HepG2 (cell line): ENCODE data around the gene BTAF1. TPM values are rescaled to one million over a fixed set of nuclear protein-coding genes. Genes with fewer than 3 reads are reported as not detected.

Experiments
- ATAC-seq: fragments of 200-7000 bp; cut with Tn5 transposase; 3 replicates; pipeline ENCODE4 v1.9.1; 2020; ENCODE audit warnings: mild to moderate bottlenecking, moderate library complexity
- BruUV-seq: library from RNA; stranded (reverse); fragments of 400-500 nt; replicated peaks from 2 replicates; lab custom pipeline; 2021; lab: Mats Ljungman, UMichigan
- CTCF ChIA-PET: fragments of 300-600 bp; formaldehyde crosslinking; extraction: SDS; loops from one replicate; lab custom pipeline; 2021; ENCODE audit warnings: low total read pairs, inconsistent platforms, low intra/inter-chr PET ratio; lab: Yijun Ruan, JAX
- POLR2A ChIA-PET: fragments of 350-600 bp; sonication (Branson Sonifier 250); formaldehyde crosslinking; loops from one replicate; lab custom pipeline; 2020; ENCODE audit warnings: antibody characterized with exemption, inconsistent platforms; lab: Yijun Ruan, JAX
- DNase-seq: peaks from one replicate; pipeline ENCODE4 v3.0.0-alpha.2; 2015; ENCODE audit warnings: low spot score
- FAIRE-seq: peaks from 3 replicates; lab custom pipeline; 2011; peaks lifted over from hg19 to GRCh38; lab: Jason Lieb, UNC
- H2AFZ ChIP-seq: one replicate; pipeline ENCODE4 v1.6.1; 2011; ENCODE audit warnings: low read length, inconsistent platforms
- H3K27ac ChIP-seq: fragments of 300-600 bp; 3 replicates; pipeline ENCODE4 v1.8.0; 2011; ENCODE audit warnings: mixed run types, mild to moderate bottlenecking, mixed read lengths, low read length, inconsistent platforms; ENCODE audit not compliant: insufficient read depth; ENCODE audit errors: extremely low read length
- H3K27me3 ChIP-seq, 2 experiments: fragments of 200-600 bp in 1 of 2; 2 replicates in 1 of 2; 3 replicates in 1 of 2; pipeline versions ENCODE4 v1.6.0 to v1.8.0; 2011; ENCODE audit warnings: low read length in 2 of 2, mild to moderate bottlenecking in 2 of 2, moderate library complexity in 2 of 2, inconsistent platforms in 1 of 2; ENCODE audit not compliant: insufficient read depth in 2 of 2, control insufficient read depth in 1 of 2
- H3K36me3 ChIP-seq, 2 experiments: fragments of 200-600 bp in 1 of 2; replicated peaks in 1 of 2; 2 replicates in 1 of 2; 3 replicates in 1 of 2; pipeline versions ENCODE4 v1.5.1 to v1.8.0; 2011; ENCODE audit warnings: low read length in 2 of 2, inconsistent platforms in 1 of 2; ENCODE audit not compliant: insufficient read depth in 2 of 2, control insufficient read depth in 1 of 2
- H3K4me1 ChIP-seq: 2 replicates; pipeline ENCODE4 v1.5.1; 2012; ENCODE audit warnings: low read length, inconsistent platforms; ENCODE audit not compliant: insufficient read depth
- H3K4me2 ChIP-seq: 2 replicates; pipeline ENCODE4 v1.6.0; 2011; ENCODE audit warnings: low read depth, low read length, inconsistent platforms
- H3K4me3 ChIP-seq, 3 experiments: fragments of 200-600 bp in 1 of 3; sonication (generic), shearing (Covaris generic) in 1 of 3; replicated peaks in 1 of 3; 2 replicates each; pipeline ENCODE4 v1.5.1; 2011 to 2016; ENCODE audit warnings: low read length in 3 of 3, inconsistent platforms in 2 of 3, low read depth in 2 of 3, mild to moderate bottlenecking in 2 of 3, control low read depth in 1 of 3, mixed read lengths in 1 of 3; ENCODE audit not compliant: insufficient read depth in 1 of 3
- H3K79me2 ChIP-seq: one replicate; pipeline ENCODE4 v1.6.1; 2011; ENCODE audit warnings: low read length, inconsistent platforms; ENCODE audit not compliant: insufficient read depth
- H3K9ac ChIP-seq: 2 replicates; pipeline ENCODE4 v1.6.0; 2011; ENCODE audit warnings: mild to moderate bottlenecking, low read depth, low read length, inconsistent platforms; ENCODE audit not compliant: insufficient read depth
- H3K9me3 ChIP-seq: 2 replicates; pipeline ENCODE4 v1.5.1; 2012; ENCODE audit warnings: mild to moderate bottlenecking, low read length
- H4K20me1 ChIP-seq: 2 replicates; pipeline ENCODE4 v1.6.0; 2011; ENCODE audit warnings: inconsistent platforms, mild to moderate bottlenecking, low read length, moderate library complexity; ENCODE audit not compliant: insufficient read depth
- CC2D1A ChIP-seq: sonication (generic); formaldehyde crosslinking; IDR thresholded peaks from 2 replicates; pipeline ENCODE4 v1.8.1; 2023; ENCODE audit warnings: mild to moderate bottlenecking, missing genetic modification reagents
- CHCHD3 ChIP-seq: sonication (generic); formaldehyde crosslinking; IDR thresholded peaks from 2 replicates; pipeline ENCODE4 v1.8.0; 2022; ENCODE audit warnings: mild to moderate bottlenecking, missing genetic modification reagents, moderate library complexity
- SNAPC2 ChIP-seq: sonication (generic); formaldehyde crosslinking; IDR thresholded peaks from 2 replicates; pipeline ENCODE4 v1.8.1; 2022; ENCODE audit warnings: mild to moderate bottlenecking, missing genetic modification reagents
- STAG1 ChIP-seq: sonication (generic); formaldehyde crosslinking; IDR thresholded peaks from 2 replicates; pipeline ENCODE4 v1.4.0; 2020; ENCODE audit warnings: missing genetic modification reagents
- U2AF1 ChIP-seq: fragments of 200-400 bp; formaldehyde crosslinking; optimal IDR thresholded peaks from 2 replicates; pipeline ENCODE3; 2017; ENCODE audit warnings: mild to moderate bottlenecking, low read depth, low read length
- ZBTB7B ChIP-seq: sonication (generic); formaldehyde crosslinking; IDR thresholded peaks from 2 replicates; pipeline ENCODE4 v1.4.0; 2020; ENCODE audit warnings: missing genetic modification reagents
- ZNF629 ChIP-seq: sonication (generic); formaldehyde crosslinking; conservative IDR thresholded peaks from 2 replicates; pipeline ENCODE4 v1.5.0; 2020; ENCODE audit warnings: missing genetic modification reagents
- WGBS: methylation state at CpG from one replicate; pipeline ENCODE4 v1.1.6; 2017; ENCODE audit warnings: low lambda C conversion rate; 5-methylcytosine and 5-hydroxymethylcytosine counted together
- in situ Hi-C: cut with HindIII; loops from 2 replicates; pipeline ENCODE4 v1.10.0; 2017; ENCODE audit warnings: low pct_unique_long_range_greater_than_20kb; ENCODE audit not compliant: extremely low pct_ligation_motif_present
- intact Hi-C: fragments of 100-400 bp; cut with micrococcal nuclease; formaldehyde crosslinking; loops from one replicate; pipeline ENCODE4 v1.10.0; 2022; ENCODE audit not compliant: unreplicated experiment
- polyA plus RNA-seq, 8 experiments: library from polyadenylated mRNA; depleted of rRNA in 3 of 8; stranded (reverse) in 7 of 8; unstranded in 1 of 8; fragments of >200 nt; fragmentation: Illumina TruSeq in 4 of 8; extraction: Trizol in 4 of 8; gene quantifications; 2 replicates each; pipeline versions ENCODE4 v1.2.1 to v1.2.3, GENCODE V29; 2011 to 2016; ENCODE audit warnings: low read depth in 4 of 8, missing spikeins in 1 of 8, mixed read lengths in 1 of 8; ENCODE audit not compliant: insufficient read depth in 1 of 8
- total RNA-seq, 5 experiments: library from RNA; depleted of rRNA; stranded (reverse); fragments of >200 nt; fragmentation: Illumina TruSeq; extraction: Trizol; gene quantifications; 2 replicates each; pipeline ENCODE4 v1.2.3, GENCODE V29; 2016; ENCODE audit warnings: low read depth in 1 of 5
- TF ChIP-seq, protein P1 (sequence below): sonication (generic); formaldehyde crosslinking; IDR thresholded peaks from 2 replicates; pipeline ENCODE4 v1.4.0; 2020; ENCODE audit warnings: missing genetic modification reagents, borderline replicate concordance
- TF ChIP-seq, protein P2 (sequence below): sonication (generic); formaldehyde crosslinking; IDR thresholded peaks from 2 replicates; pipeline ENCODE4 v1.4.0; 2020; ENCODE audit warnings: missing genetic modification reagents
- TF ChIP-seq, protein P3 (sequence below): sonication (generic); formaldehyde crosslinking; IDR thresholded peaks from 2 replicates; pipeline ENCODE4 v1.5.0; 2020; ENCODE audit warnings: missing genetic modification reagents, mild to moderate bottlenecking, borderline replicate concordance
- TF ChIP-seq, protein P4 (sequence below): sonication (generic); formaldehyde crosslinking; IDR thresholded peaks from 2 replicates; pipeline ENCODE4 v1.8.1; 2023; ENCODE audit warnings: missing genetic modification reagents, mild to moderate bottlenecking, borderline replicate concordance

Gene BTAF1
- total and polyA plus RNA-seq, 2 of the 13 experiments (the other 11 are each of a cell fraction or from before 2014, with no cell fraction given) = 38.6 to 54.1 TPM

DNA sequence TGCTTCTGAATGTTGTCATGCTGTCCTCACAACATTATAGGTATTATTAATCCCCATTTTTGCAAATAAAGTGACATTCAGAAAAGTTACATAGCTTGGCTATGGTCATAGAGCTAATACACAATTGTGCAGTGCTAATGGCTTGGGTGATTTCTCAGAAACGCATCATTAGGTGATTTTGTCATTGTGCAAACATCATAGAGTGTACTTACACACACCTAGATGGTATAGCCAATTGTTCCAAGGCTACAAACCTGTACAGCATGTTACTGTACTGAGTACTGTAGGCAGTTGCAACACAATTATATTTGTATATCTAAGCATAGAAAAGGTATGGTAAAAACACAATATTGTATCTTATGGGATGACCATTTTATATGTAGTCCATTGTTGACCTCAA is 91.0 kb downstream of the BTAF1 start:
- TF ChIP-seq ZNF629 (no peak), CHCHD3 (CRISPR knock-in tag) (no peak), ZBTB7B (CRISPR knock-in tag) (no peak), STAG1 (no peak), SNAPC2 (CRISPR knock-in tag) (no peak), U2AF1 (no peak), CC2D1A (CRISPR knock-in tag) (no peak)
- TF ChIP-seq, protein P1, sequence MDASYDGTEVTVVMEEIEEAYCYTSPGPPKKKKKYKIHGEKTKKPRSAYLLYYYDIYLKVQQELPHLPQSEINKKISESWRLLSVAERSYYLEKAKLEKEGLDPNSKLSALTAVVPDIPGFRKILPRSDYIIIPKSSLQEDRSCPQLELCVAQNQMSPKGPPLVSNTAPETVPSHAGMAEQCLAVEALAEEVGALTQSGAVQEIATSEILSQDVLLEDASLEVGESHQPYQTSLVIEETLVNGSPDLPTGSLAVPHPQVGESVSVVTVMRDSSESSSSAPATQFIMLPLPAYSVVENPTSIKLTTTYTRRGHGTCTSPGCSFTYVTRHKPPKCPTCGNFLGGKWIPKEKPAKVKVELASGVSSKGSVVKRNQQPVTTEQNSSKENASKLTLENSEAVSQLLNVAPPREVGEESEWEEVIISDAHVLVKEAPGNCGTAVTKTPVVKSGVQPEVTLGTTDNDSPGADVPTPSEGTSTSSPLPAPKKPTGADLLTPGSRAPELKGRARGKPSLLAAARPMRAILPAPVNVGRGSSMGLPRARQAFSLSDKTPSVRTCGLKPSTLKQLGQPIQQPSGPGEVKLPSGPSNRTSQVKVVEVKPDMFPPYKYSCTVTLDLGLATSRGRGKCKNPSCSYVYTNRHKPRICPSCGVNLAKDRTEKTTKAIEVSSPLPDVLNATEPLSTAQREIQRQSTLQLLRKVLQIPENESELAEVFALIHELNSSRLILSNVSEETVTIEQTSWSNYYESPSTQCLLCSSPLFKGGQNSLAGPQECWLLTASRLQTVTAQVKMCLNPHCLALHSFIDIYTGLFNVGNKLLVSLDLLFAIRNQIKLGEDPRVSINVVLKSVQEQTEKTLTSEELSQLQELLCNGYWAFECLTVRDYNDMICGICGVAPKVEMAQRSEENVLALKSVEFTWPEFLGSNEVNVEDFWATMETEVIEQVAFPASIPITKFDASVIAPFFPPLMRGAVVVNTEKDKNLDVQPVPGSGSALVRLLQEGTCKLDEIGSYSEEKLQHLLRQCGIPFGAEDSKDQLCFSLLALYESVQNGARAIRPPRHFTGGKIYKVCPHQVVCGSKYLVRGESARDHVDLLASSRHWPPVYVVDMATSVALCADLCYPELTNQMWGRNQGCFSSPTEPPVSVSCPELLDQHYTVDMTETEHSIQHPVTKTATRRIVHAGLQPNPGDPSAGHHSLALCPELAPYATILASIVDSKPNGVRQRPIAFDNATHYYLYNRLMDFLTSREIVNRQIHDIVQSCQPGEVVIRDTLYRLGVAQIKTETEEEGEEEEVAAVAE (CRISPR knock-in tag) = no peak
- TF ChIP-seq, protein P2, sequence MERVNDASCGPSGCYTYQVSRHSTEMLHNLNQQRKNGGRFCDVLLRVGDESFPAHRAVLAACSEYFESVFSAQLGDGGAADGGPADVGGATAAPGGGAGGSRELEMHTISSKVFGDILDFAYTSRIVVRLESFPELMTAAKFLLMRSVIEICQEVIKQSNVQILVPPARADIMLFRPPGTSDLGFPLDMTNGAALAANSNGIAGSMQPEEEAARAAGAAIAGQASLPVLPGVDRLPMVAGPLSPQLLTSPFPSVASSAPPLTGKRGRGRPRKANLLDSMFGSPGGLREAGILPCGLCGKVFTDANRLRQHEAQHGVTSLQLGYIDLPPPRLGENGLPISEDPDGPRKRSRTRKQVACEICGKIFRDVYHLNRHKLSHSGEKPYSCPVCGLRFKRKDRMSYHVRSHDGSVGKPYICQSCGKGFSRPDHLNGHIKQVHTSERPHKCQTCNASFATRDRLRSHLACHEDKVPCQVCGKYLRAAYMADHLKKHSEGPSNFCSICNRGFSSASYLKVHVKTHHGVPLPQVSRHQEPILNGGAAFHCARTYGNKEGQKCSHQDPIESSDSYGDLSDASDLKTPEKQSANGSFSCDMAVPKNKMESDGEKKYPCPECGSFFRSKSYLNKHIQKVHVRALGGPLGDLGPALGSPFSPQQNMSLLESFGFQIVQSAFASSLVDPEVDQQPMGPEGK (CRISPR knock-in tag) = no peak
- TF ChIP-seq, protein P3, sequence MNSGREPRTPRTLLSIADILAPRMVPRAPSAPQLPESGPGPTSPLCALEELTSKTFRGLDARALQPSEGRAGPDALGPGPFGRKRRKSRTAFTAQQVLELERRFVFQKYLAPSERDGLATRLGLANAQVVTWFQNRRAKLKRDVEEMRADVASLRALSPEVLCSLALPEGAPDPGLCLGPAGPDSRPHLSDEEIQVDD (CRISPR knock-in tag) = no peak
- TF ChIP-seq, protein P4, sequence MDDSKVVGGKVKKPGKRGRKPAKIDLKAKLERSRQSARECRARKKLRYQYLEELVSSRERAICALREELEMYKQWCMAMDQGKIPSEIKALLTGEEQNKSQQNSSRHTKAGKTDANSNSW = no peak
- peaks cover 6 to 62% of the 10 kb centered on the region in 2 experiments for H3K36me3 ChIP-seq
- no peak overlapping the region for H3K27ac ChIP-seq
- intact Hi-C loops (no loop called here), in situ Hi-C loops (no loop called here)
- 70% methylated on average over 1 of the region's 1 CpG for WGBS
- H4K20me1 ChIP-seq = no peaks in the 10 kb centered on the region
- DNase-seq (no peak), ATAC-seq (no peak), FAIRE-seq (no peak)
- BruUV-seq = no TSS peak
- POLR2A ChIA-PET = no interaction called here
- H3K79me2 ChIP-seq = no peaks in the 10 kb centered on the region
- H3K27me3 ChIP-seq = no peaks in the 10 kb centered on the region
- CTCF ChIA-PET = no interaction called here
- H3K4me2 ChIP-seq = no peak overlapping the region
- no peak overlapping the region for H3K4me3 ChIP-seq
- no peak overlapping the region for H2AFZ ChIP-seq
- H3K9me3 ChIP-seq = no peaks in the 10 kb centered on the region
- H3K9ac ChIP-seq = no peak overlapping the region
- peaks cover 12% of the 10 kb centered on the region for H3K4me1 ChIP-seq
